Neural progenitor cell (in vitro differentiated cells): Measurements from ENCODE around the gene EMC6. TPM values are rescaled to one million over a fixed set of nuclear protein-coding genes. Genes with fewer than 3 reads are reported as not detected.
A peak's percentile ranks its signal among the peaks of the same experiment; 100 is the strongest.

Experiments used
- DNase-seq: peaks from one replicate; pipeline ENCODE4 v3.0.0-alpha.2; 2016; ENCODE audit warnings: low spot score
- H2AFZ ChIP-seq: fragments of 200-600 bp; sonication (generic); replicated peaks from 2 replicates; pipeline ENCODE4 v1.6.1; 2016; ENCODE audit warnings: antibody characterized with exemption
- H3F3A ChIP-seq: fragments of 200-600 bp; sonication (generic); 2 replicates; pipeline ENCODE4 v1.6.1; 2016; ENCODE audit warnings: antibody characterized with exemption, low read depth
- H3K27ac ChIP-seq: fragments of 200-600 bp; sonication (generic); 2 replicates; pipeline ENCODE4 v1.5.1; 2016; ENCODE audit warnings: mild to moderate bottlenecking
- H3K27me3 ChIP-seq: fragments of 200-600 bp; sonication (generic); 2 replicates; pipeline ENCODE4 v1.6.1; 2016; ENCODE audit warnings: mild to moderate bottlenecking, moderate library complexity
- H3K36me3 ChIP-seq: fragments of 200-600 bp; sonication (generic); 2 replicates; pipeline ENCODE4 v1.5.1; 2016
- H3K4me1 ChIP-seq: fragments of 200-600 bp; sonication (generic); 2 replicates; pipeline ENCODE4 v1.6.1; 2016; ENCODE audit warnings: mixed run types
- H3K4me2 ChIP-seq: fragments of 200-600 bp; sonication (generic); 2 replicates; pipeline ENCODE4 v1.6.1; 2016
- H3K4me3 ChIP-seq: fragments of 200-600 bp; sonication (generic); 2 replicates; pipeline ENCODE4 v1.5.1; 2016
- H3K79me2 ChIP-seq: fragments of 200-600 bp; sonication (generic); 2 replicates; pipeline ENCODE4 v1.6.1; 2016; ENCODE audit warnings: low read depth
- H3K9ac ChIP-seq: fragments of 200-600 bp; sonication (generic); 2 replicates; pipeline ENCODE4 v1.6.1; 2016
- H3K9me3 ChIP-seq: fragments of 200-600 bp; sonication (generic); 2 replicates; pipeline ENCODE4 v1.5.1; 2016; ENCODE audit warnings: low read depth
- H4K20me1 ChIP-seq: fragments of 200-600 bp; sonication (generic); 2 replicates; pipeline ENCODE4 v1.6.1; 2016; ENCODE audit warnings: low read depth
- H3K27ac Mint-ChIP-seq: 3 replicates; pipeline ENCODE4 v1.8.0; 2021; ENCODE audit warnings: mixed read lengths
- H3K27me3 Mint-ChIP-seq: 2 replicates; pipeline ENCODE4 v1.8.0; 2022; ENCODE audit warnings: low read depth, mild to moderate bottlenecking, inconsistent platforms, moderate library complexity, mixed read lengths; ENCODE audit not compliant: insufficient read depth
- H3K36me3 Mint-ChIP-seq: 3 replicates; pipeline ENCODE4 v1.8.0; 2021; ENCODE audit warnings: mixed read lengths
- H3K4me1 Mint-ChIP-seq: 3 replicates; pipeline ENCODE4 v1.8.0; 2021; ENCODE audit warnings: mixed read lengths
- H3K4me3 Mint-ChIP-seq: 3 replicates; pipeline ENCODE4 v1.8.0; 2021; ENCODE audit warnings: mild to moderate bottlenecking, moderate library complexity, mixed read lengths
- H3K9me3 Mint-ChIP-seq: 3 replicates; pipeline ENCODE4 v1.8.0; 2020; ENCODE audit warnings: mixed read lengths
- CTCF ChIP-seq: fragments of 200-600 bp; sonication (generic); IDR thresholded peaks from 2 replicates; pipeline ENCODE4 v1.5.1; 2017; ENCODE audit warnings: antibody characterized with exemption, mild to moderate bottlenecking
- EZH2 ChIP-seq: fragments of 200-600 bp; sonication (generic); IDR thresholded peaks from 2 replicates; pipeline ENCODE4 v1.6.1; 2017; ENCODE audit warnings: antibody characterized with exemption, mild to moderate bottlenecking, moderate library complexity
- EZH2phosphoT487 ChIP-seq: fragments of 200-600 bp; sonication (generic); IDR thresholded peaks from 2 replicates; pipeline ENCODE4 v1.6.1; 2017; ENCODE audit warnings: antibody characterized with exemption
- total RNA-seq: library from RNA; depleted of rRNA; stranded (reverse); fragments of >200 nt; gene quantifications from 2 replicates; pipeline ENCODE4 v1.2.3, GENCODE V29; 2015; ENCODE audit warnings: low replicate concordance

The EMC6 gene
- total RNA-seq, 1 donor from 2014 or later, result 20.0 TPM

GRCh38 chr17:3695129-3695722 lies 26.6 kb downstream of the EMC6 start:
- no peaks in the 10 kb centered on the region for H3K9me3 ChIP-seq
- no peaks in the 10 kb centered on the region for H3K36me3 ChIP-seq
- Mint-ChIP-seq H3K4me3 (peak overlapping the region; percentile 77), H3K27me3 (peaks cover 35% of the 10 kb centered on the region), H3K27ac (no peak overlapping the region), H3K9me3 (peaks cover 6% of the 10 kb centered on the region), H3K4me1 (peaks cover 4% of the 10 kb centered on the region), H3K36me3 (no peaks in the 10 kb centered on the region)
- DNase-seq, result no peak
- H3F3A ChIP-seq, result no peaks in the 10 kb centered on the region
- H3K27me3 ChIP-seq, result peaks cover 52% of the 10 kb centered on the region
- peaks cover 12% of the 10 kb centered on the region for H4K20me1 ChIP-seq
- no peak overlapping the region for H3K27ac ChIP-seq
- no peaks in the 10 kb centered on the region for H3K79me2 ChIP-seq
- peaks cover 11% of the 10 kb centered on the region for H3K4me1 ChIP-seq
- H3K4me3 ChIP-seq, result peak overlapping the region; percentile 49
- peak overlapping the region; percentile 85 for H3K4me2 ChIP-seq
- no peak overlapping the region for H2AFZ ChIP-seq
- H3K9ac ChIP-seq, result no peak overlapping the region
- no peak for TF ChIP-seq EZH2
- TF ChIP-seq EZH2phosphoT487, result no peak
- TF ChIP-seq CTCF, result no peak

DNA sequence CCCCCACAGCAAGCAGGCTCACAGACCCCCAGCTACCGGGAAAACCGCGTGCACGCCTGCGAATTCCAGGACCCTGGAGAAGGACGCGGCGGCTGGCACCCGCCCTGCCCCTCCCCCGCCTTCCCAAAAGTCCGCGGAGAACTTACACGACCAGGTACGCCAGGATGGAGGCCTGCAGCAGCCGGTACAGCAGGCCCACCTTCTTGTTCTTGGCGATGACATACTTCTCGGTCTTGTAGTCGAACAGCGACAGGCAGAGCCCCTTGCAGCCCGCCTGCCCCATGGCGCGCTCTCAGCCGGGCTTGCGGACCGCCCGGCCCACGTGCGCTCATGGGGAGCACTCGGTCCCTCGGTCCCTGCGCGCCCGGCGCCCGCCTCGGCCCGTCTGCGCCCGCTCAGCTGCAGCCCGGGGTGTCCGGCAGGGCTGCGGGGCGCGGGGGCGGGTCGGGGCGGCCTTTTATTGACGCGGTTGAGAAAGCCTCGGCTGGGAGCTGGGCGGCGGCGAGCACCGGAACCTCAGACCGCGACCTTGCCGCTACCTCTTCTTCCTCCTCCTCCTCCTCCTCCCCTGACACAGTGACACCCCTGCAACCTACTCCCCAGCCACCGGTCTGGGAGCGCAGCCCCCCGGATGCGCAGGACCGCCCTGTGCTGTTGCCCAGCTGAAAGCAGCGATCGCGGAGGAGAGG lies 27.3 kb downstream of the EMC6 start, which contains the start of gene P2RX5:
TSS of gene P2RX5 (minus strand) at position 433 of the 689 bp plus-strand sequence. CDS start at position 283, 150 bp downstream.
- H3K9ac ChIP-seq, result no peak within 1 kb of the TSS
- H3K27ac ChIP-seq, result no peak within 1 kb of the TSS
- H3K4me1 ChIP-seq, result peaks cover 11% of the 10 kb centered on the region
- H3K9me3 ChIP-seq, result no peaks in the 10 kb centered on the region
- peaks cover 12% of the 10 kb centered on the region for H4K20me1 ChIP-seq
- Mint-ChIP-seq H3K4me3 (peak within 1 kb of the TSS; percentile 81), H3K4me1 (peaks cover 4% of the 10 kb centered on the region), H3K27me3 (peaks cover 35% of the 10 kb centered on the region), H3K9me3 (peaks cover 6% of the 10 kb centered on the region), H3K27ac (no peak within 1 kb of the TSS), H3K36me3 (no peaks in the 10 kb centered on the region)
- peak within 1 kb of the TSS; percentile 85 for H3K4me2 ChIP-seq
- H2AFZ ChIP-seq, result no peak within 1 kb of the TSS
- no peaks in the 10 kb centered on the region for H3K36me3 ChIP-seq
- H3K4me3 ChIP-seq, result peak within 1 kb of the TSS; percentile 49
- TF ChIP-seq EZH2 (peak; percentile 87), EZH2phosphoT487 (peak; percentile 82), CTCF (no peak)
- no peaks in the 10 kb centered on the region for H3F3A ChIP-seq
- peak; percentile 76 for DNase-seq
- H3K79me2 ChIP-seq, result no peaks in the 10 kb centered on the region
- peaks cover 52% of the 10 kb centered on the region for H3K27me3 ChIP-seq

DNA sequence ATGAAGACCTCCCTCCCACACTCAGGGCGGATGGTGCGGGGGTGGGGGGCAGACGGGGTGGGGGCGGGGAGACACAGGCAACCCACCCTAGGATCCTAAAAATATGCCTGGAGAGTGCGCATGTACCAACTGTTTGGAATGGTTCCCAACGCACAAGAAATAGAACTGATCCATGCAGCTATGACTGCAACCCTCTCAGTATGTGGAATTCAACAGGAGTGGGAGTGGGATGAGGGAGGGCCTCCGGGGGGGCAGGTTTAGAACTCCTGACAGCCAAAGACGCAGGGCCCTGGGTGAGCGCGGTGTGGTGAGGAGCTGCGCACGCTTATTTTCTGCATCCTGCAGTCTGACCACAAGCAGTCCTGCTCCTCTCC lies 28.5 kb downstream of the EMC6 start:
- H3K4me1 ChIP-seq, result peaks cover 11% of the 10 kb centered on the region
- Mint-ChIP-seq H3K36me3 (peaks cover 2% of the 10 kb centered on the region), H3K9me3 (peaks cover 6% of the 10 kb centered on the region), H3K27ac (no peak overlapping the region), H3K4me1 (peaks cover 4% of the 10 kb centered on the region), H3K27me3 (peaks cover 31% of the 10 kb centered on the region), H3K4me3 (no peak overlapping the region)
- peaks cover 52% of the 10 kb centered on the region for H3K27me3 ChIP-seq
- no peak overlapping the region for H2AFZ ChIP-seq
- H3K4me2 ChIP-seq, result no peak overlapping the region
- H3K9me3 ChIP-seq, result no peaks in the 10 kb centered on the region
- TF ChIP-seq EZH2 (no peak), EZH2phosphoT487 (no peak), CTCF (no peak)
- H3K36me3 ChIP-seq, result no peaks in the 10 kb centered on the region
- DNase-seq, result no peak
- H3K4me3 ChIP-seq, result no peak overlapping the region
- H3K9ac ChIP-seq, result no peak overlapping the region
- no peaks in the 10 kb centered on the region for H3F3A ChIP-seq
- H4K20me1 ChIP-seq, result peaks cover 12% of the 10 kb centered on the region
- no peak overlapping the region for H3K27ac ChIP-seq
- no peaks in the 10 kb centered on the region for H3K79me2 ChIP-seq
